ENCODE data around the gene PIGT.

DNA sequence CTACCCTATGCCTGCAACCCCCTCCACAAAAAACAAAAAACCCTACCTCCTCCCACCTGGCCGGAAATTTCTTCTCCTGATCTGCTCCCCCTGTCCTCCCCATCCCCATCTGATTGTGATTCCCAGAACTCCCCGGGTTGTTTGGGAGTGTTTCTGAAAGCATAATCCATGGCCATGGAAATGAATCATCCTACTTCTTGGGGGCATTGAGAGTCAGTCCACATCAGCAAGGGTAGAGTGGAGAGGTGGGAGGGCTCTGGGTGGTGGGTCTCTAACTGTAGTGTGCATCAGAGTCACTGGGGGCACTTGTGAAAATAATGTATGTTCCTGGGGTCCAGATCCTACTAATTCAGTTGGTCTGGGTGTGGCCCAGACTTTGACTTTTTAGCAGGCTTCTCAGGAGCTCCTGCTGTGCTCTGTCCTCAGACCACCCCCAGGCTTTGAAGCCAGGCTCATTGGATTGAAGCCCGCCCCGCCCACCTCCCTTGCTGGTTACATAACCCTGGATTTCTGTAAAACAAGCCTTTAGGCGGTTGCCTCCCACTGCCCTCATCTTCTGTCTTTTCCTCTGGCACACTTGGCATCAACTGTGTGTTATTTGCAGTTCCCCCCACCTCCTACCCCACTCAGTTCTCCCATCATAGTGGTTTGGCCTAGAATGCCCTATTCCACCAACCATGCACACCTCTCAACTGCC is 10.5 kb downstream of the PIGT start:
- TF ChIP-seq, protein P1, sequence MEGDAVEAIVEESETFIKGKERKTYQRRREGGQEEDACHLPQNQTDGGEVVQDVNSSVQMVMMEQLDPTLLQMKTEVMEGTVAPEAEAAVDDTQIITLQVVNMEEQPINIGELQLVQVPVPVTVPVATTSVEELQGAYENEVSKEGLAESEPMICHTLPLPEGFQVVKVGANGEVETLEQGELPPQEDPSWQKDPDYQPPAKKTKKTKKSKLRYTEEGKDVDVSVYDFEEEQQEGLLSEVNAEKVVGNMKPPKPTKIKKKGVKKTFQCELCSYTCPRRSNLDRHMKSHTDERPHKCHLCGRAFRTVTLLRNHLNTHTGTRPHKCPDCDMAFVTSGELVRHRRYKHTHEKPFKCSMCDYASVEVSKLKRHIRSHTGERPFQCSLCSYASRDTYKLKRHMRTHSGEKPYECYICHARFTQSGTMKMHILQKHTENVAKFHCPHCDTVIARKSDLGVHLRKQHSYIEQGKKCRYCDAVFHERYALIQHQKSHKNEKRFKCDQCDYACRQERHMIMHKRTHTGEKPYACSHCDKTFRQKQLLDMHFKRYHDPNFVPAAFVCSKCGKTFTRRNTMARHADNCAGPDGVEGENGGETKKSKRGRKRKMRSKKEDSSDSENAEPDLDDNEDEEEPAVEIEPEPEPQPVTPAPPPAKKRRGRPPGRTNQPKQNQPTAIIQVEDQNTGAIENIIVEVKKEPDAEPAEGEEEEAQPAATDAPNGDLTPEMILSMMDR (conservative IDR thresholded peaks at IDR 0.05 in 1 of 2, IDR thresholded peaks at IDR 0.05 in 1 of 2; ENCODE audit: extremely low read depth in 1 of 2, insufficient read depth in 1 of 2, low read depth in 1 of 2, low read length in 2 of 2), result no peak
- no peak for TF ChIP-seq EZH2 (IDR thresholded peaks at IDR 0.05; ENCODE audit: borderline replicate concordance, low read length)

Measured in mammary epithelial cell (primary cell).